Measurements from ENCODE around the gene ROBO1. TPM values are rescaled to one million over a fixed set of nuclear protein-coding genes. Genes with fewer than 3 reads are reported as not detected.

The ROBO1 gene
- total RNA-seq, 2 donors from 2014 or later: 13.6 to 18.7 TPM

DNA sequence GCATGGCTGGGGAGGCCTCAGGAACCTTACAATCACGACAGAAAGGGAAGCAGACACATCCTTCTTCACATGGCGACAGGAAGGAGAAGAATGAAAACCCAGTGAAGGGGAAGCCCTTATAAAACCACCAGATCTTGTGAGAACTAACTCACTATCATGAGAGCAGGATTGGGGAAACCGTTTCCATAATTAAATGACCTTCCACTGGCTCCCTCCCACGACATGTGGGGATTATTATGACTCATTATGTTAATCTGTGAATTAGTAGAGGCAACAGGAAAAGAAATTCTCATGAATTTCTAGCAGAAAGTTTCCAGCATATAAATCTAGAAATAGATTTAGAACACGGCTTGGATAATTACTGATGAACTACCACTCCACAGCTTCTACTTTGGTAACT lies 937.3 kb downstream of the ROBO1 start:
- no peak for ATAC-seq
- intact Hi-C loops (cut with DNase I): no loop called here

GRCh38 chr3:78827618-78828017 lies 940.2 kb downstream of the ROBO1 start:
- no peak for DNase-seq
- intact Hi-C loops (cut with DNase I): no loop called here
- ATAC-seq: no peak

More for the DNA sequence above, 937.3 kb downstream of the ROBO1 start:
- DNase-seq: no peak

- intact Hi-C loops (cut with DNase I): no loop called here
- no peak for DNase-seq
- no peak for ATAC-seq
These were observed 942.0 kb downstream of the ROBO1 start for GRCh38 chr3:78825858-78826215.

- ATAC-seq (peak in 1 of 2 donors; percentile 21), DNase-seq (no peak)
- intact Hi-C loops (cut with DNase I): no loop called here
These were observed 942.5 kb downstream of the ROBO1 start for GRCh38 chr3:78825118-78825857.

DNA sequence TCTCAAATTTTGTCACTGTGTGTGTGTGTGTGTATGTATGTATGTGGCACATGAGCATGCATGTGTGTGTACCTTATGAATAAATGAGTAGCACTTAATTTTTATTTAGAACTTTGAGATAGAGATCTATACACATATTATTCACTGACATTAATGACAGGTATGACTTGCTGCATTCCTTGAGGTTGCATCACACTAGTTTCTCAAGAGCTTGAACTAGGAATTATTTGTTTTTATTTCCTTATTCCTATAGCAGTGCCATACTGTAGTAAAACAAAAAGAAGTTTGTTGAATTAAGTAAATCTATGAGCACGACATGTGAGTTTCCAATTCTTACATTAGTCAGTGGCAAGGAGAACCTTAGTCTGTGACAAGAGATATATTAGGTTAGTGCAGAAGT lies 943.9 kb downstream of the ROBO1 start:
- intact Hi-C loops (cut with DNase I): no loop called here
- ATAC-seq: no peak
- DNase-seq: no peak

DNA sequence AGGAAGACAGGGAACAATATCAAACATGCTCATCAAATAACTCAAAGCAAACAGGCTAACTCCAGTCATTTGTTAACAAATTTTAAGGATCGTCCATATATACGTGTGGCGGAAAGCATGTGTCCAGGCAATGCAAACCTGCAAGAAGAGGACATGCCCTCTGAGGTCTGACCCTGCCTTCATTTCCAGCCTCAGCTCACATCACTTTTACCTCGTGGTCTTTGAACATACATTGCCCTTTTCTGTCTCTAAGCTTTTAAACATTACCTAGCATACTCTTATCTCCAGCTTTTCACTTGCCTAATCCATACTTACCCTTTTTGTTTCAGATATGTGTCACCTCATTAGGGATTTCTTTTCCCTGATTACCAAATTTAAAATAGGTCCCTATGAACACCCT lies 944.4 kb downstream of the ROBO1 start:
- intact Hi-C loops (cut with DNase I): no loop called here
- no peak for DNase-seq
- no peak for ATAC-seq

- ATAC-seq: no peak
- no peak for DNase-seq
- intact Hi-C loops (cut with DNase I): no loop called here
These were observed 945.1 kb downstream of the ROBO1 start for GRCh38 chr3:78822726-78823125.

DNA sequence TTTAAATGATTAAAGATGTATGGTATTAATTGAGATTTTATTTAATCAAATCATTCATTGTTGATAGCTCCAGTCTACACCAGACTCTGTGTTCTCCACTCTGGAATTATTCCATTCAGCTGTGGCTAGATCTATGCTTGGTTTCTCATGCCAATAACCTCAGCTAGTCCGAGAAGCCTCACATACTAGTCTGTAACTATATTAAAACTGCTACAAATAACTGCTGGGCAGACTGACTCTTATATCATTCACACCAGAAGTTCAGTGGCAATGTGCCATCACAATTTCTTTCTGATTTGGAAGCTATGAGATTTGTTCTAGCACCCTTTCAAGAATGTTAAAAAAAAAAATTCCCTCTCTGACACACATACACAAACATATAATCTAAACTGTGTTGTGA lies 947.3 kb downstream of the ROBO1 start:
- peak in 1 of 2 donors; percentile 55 for ATAC-seq
- DNase-seq: no peak
- intact Hi-C loops (cut with DNase I): no loop called here

- intact Hi-C loops (cut with DNase I): no loop called here
- no peak for DNase-seq
- no peak for ATAC-seq
These were observed 949.4 kb downstream of the ROBO1 start for GRCh38 chr3:78818161-78818985.

DNA sequence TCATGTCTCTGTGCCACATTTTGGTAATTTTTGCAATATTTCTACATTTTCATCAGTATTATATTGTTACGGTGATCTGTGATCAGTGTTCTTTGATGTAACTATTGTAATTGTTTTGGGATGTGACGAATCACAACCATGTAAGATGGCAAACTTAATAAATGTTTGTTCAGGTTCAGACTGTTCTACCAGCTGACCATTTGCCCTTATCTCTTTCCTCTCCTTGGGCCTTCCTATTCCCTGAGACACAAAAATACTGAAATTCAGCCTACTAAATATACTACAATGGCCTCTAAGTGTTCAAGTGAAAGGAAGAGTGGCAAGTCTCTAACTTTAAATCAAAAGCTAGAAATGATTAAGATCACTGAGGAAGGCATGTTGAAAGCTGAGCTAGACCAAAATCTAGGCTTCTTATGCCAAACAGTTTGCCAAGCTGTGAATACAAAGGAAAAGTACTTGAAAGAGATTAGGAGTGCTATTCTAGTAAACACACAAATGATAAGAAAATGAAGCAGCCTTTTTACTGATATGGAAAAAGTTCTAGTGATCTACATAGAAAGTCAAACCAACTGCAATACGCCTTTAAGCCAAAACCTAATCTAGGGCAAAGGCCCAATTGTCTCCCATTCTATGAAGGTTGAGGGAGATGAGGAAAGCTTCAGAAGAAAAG lies 952.8 kb downstream of the ROBO1 start:
- ATAC-seq (no peak), DNase-seq (no peak)
- intact Hi-C loops (cut with DNase I): no loop called here

GRCh38 chr3:78812166-78812565 lies 955.6 kb downstream of the ROBO1 start:
- ATAC-seq: no peak
- intact Hi-C loops (cut with DNase I): no loop called here
- DNase-seq: no peak

DNA sequence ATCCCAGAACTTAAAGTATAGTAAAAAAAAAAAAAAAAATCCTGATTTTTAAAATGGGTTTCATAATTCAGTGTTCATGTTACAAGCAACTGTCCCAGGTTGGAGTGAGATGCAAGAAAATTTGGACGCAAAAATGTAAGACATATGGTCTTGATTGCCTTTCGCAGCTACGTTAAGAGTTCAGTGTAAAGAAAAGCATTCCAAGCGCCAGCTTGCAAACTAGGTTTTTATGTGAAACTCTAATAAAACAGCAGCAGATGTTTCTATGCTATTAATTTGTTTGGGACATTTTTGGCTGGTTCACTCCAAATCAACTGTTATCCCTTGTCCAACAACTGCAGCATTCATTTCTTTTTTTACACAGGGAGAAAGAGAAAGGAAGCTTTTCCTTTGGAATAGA lies 957.8 kb downstream of the ROBO1 start:
- intact Hi-C loops (cut with DNase I): no loop called here
- no peak for ATAC-seq
- DNase-seq: no peak

DNA sequence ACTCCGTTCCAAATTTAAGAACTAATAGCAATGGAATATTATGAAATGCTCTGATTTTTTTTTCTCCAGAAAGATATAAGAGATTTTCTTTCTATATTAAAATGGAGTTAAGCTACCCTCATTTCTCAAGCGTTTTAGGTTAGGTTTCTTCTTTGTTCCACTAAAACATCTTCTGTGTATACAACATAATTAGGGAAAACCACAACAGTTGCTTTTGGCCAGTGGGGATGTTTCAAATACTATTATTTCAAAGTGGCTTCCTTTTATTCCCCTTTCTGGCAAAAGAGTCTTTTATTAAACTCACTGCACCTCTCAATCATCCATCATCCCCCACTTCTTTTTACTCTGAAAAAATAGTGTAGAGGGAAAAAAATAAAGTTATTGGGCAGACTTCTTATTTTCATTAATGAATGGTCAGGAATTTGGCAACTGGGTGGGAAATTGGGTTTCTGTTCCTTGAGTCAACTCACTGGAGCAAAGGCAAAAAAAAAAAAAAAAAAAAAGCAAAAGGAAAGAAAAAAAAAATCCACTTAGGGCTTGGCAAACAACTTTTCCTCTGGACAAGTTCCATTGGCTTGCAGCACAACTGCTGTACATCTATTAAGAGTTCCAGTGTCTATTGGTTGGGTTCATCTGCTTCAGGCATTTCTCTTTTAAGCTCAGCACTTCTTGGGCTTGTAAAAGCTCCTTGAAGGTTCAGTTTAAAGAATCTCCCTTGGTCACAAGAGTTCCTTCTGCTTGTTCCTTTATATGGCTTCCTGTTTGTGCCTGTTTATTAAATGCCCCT lies 963.4 kb downstream of the ROBO1 start:
- peak; percentile 30 to 41 for ATAC-seq

GRCh38 chr3:78802562-78802930 lies 965.3 kb downstream of the ROBO1 start:
- DNase-seq (no peak), ATAC-seq (no peak)
- intact Hi-C loops (cut with DNase I): no loop called here

More for the DNA sequence above, 963.4 kb downstream of the ROBO1 start:
- no peak for DNase-seq
- intact Hi-C loops (cut with DNase I): no loop called here

DNA sequence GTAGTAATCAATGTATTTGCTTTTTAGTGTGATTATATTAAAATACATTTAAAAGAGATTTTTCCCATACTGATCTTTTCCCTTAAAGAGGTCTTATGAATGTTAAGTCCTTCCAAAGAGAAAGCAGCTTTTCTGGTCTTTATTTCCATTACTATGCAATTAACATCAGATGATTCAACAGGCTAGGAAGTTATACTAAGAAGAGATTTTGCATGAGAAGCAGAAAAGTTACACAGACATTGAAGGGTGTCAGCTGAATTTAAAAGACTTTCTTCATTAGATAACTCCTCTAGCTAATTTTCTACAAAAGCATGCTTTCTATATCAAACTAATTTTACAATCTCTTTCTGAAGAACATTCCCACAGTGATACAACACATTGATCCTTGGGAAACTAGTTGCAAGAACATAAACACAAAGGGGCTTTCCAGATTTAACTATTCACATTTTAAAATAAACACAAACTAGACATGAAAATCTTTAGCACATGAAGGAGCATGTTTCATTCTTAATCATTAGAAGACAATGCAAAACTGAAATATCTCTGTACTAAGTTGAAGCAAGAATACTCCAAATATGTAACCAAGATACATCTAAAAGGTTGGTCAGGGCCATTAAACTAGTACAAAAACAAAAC lies 965.8 kb downstream of the ROBO1 start:
- DNase-seq: no peak
- ATAC-seq: no peak
- intact Hi-C loops (cut with DNase I): no loop called here

- intact Hi-C loops (cut with DNase I): no loop called here
- DNase-seq (no peak), ATAC-seq (no peak)
These were observed 968.1 kb downstream of the ROBO1 start for GRCh38 chr3:78799681-78800080.

DNA sequence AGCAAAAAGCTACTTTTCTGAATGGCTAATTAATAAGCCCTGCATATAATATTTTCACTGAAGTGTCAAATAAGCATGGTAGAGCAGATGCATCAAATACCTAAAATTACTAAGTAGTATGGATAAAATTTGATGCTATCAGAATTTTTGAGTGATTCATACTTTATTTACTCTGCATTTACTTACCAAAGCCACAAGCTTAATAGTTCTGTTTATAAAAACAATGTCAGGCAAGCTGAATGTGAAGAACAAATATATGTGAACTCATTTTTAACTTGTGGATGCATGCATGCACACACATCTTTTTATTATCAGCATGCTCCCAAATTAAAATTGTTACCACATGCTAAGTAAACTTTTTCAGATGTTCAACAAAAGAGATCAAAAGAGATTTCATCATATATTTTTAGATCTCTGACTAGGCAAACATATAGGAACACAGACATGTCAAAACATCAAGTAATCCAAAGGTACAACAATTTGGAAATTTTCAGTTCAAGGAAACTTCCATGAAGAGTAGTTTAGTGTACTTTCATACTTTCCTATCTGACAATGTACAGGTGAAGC lies 969.4 kb downstream of the ROBO1 start:
- ATAC-seq (no peak), DNase-seq (no peak)
- intact Hi-C loops (cut with DNase I): no loop called here

DNA sequence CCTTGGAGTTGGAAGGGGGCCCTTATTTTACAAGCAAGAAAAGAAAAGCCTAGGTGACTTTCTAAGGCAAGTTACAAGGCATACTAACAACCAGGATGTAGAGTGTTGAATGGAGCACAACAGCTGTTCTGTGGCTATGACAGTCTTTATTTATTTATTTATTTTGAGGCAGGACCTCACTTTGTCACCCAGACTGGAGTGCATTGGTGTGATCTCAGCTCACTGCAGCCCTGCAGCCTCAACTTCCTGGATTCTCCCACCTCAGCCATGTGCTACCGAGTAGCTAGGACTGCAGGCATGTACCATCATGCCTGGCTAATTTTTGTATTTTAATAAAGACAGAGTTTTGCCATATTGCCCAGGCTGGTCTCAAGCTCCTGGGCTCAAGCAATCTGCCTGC lies 973.4 kb downstream of the ROBO1 start:
- DNase-seq (no peak), ATAC-seq (no peak)
- intact Hi-C loops (cut with DNase I): no loop called here

GRCh38 chr3:78792733-78793132 lies 975.1 kb downstream of the ROBO1 start:
- intact Hi-C loops (cut with DNase I): no loop called here
- ATAC-seq: no peak

More at GRCh38 chr3:78792733-78793132, 975.1 kb downstream of the ROBO1 start:
- DNase-seq: no peak
